SW480 (cell line): Measurements from ENCODE around the gene CHAD.
"Not testable (repeated sequence)": the region's sequence is repeated elsewhere in the genome, so short reads cannot be mapped to it uniquely, and the experiment has no call there.

Source experiments
- DNase-seq: peaks from one replicate; pipeline ENCODE4 v3.0.0-alpha.2; 2016; ENCODE audit warnings: low spot score

The CHAD gene

GRCh38 chr17:50473901-50474300 is 5.2 kb upstream of the CHAD start:
- no peak for DNase-seq

DNA sequence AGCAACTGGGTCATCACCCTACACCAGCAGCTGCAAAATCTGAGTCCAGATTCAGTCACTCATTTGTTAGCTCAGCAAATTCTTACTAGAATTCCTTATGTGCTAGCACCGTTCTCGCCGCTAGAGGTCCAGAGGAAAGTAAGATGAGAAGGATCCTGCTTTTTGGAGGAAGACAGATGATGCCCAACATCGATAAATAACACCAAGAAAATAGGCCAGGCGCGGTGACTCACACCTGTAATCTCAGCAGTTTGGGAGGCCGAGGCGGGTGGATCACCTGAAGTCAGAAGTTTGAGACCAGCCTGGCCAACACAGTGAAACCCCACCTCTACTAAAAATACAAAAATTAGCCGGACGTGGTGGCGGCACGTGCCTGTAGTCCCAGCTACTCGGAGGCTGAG is 4.1 kb upstream of the CHAD start:
- not testable (repeated sequence) for DNase-seq

DNA sequence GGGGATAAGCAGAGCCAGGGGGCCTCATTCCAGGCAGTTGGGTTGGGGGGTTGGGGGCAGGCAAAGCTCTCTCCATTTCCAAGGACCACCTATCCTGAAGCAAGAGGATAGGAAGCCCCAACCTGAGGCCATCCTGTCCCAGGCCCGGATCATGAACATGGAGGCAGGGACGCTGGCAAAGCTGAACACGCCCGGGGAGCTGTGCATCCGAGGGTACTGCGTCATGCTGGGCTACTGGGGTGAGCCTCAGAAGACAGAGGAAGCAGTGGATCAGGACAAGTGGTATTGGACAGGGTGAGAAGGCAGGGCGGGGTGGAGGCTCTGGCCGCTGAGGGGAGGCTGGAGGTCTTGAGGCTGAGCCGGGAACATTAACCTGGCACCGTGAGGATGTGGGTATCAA is 3.6 kb upstream of the CHAD start:
- DNase-seq: no peak

DNA sequence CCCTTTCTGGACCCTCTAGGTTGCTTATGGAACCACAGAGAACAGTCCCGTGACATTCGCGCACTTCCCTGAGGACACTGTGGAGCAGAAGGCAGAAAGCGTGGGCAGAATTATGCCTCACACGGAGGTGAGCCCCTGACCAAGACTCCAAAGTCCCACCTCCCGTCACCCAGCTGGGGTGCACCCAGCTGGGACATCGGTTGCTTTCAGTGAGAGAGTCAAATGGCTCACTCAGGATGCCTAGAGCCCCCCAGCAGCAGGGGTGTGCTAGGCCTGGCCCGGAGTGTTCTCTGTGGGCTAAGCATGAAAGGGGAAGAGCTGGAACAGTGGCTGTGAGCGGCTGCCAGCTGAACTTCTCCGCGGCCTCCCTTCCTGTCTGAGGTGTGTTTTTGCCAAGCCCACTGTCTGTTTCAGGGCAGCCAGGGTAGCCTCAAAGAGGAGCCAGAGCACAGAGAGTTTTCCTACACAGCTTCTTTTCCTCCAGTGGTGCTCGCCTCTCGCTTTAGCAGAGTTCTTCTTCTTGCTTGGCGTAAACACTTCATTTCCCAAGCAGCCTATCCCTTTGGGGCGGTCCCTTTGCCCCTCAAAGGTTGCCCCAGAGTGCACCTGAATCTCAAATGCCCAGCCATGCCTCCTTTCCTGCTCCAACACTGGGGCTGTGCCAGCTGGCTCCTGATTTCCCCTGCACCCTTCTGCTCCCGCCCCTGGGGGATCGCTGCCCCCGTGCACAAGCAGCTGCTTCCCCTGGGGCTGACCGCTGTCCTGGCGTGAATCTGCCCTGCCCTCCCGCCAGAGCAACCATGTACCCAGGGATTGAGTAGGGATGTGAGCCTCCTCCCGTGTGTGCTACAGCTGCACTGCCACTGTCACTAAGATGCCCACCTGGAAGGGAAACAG is 2.6 kb upstream of the CHAD start:
- DNase-seq: no peak

DNA sequence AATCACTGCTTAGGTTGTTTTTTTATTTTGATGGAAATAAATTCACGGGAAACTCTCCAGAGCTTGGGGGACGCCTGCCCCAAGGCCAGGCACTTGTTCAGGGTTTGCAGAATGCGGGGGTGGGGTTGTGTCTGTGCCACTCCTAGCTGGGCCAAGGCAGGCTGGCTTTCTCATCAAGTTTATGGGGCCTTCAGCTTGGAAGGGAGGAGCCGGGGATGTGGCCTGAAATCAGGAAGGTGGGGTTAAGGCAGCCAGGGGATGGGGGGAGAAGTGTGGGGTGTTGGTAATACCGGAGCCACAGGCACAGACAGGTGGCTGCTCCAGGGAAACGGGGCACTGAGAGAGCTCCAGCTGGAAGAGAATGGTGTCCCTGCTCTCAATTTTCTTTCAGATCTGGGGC is 1.7 kb upstream of the CHAD start:
- DNase-seq: peak; percentile 51

DNA sequence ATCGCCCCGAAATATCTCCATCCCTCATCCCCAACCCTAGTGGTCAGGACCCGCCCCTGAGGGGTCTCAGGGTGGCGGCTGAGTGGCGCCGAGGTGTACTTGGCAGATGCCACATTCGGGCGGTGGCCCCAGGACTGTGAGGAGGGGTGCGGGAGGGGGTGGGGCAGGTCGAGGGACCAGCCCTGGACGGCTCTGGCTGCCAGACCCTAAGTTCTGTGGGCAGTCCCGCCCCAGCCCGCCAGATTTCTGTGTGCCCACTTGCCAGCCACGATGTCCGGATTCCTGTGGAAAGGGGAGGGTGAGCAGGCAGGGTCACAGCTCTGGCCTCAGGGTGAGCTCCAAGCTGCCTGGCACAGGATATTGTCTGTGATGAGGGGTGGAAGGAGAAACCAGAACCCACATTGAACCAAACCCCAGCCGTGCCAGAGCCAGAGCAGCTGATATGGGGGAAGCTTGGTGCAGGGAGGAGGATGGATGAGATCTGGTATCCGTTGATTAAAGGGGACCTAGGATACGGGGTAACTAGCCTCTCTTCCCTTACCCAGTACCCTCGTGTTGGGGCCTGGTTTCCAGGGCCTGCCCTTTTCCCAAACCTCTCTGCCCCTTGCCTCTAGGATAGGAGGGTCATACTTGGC is 1.1 kb upstream of the CHAD start:
- DNase-seq: peak; percentile 69

DNA sequence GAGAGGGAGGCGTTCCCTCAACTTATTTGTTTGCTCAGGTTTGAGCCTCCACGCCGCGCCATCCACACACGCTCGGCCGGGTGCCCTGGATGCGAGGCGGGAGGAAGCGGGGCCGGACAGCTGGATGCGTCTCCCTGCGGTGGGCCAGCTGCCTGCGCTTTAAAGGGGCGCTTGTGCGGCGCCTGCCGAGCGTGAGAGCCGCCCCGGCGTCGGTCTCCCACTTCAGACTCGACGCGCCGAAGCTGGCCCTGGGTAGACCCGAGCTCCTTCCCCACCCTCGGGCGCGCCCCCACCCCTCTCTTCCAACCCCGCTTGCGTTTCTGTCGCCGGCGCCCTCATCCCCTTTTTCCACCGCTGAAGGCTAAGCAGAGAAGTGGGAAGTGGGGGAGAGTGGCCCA is 527 bp upstream of the CHAD start:
- no peak for DNase-seq

DNA sequence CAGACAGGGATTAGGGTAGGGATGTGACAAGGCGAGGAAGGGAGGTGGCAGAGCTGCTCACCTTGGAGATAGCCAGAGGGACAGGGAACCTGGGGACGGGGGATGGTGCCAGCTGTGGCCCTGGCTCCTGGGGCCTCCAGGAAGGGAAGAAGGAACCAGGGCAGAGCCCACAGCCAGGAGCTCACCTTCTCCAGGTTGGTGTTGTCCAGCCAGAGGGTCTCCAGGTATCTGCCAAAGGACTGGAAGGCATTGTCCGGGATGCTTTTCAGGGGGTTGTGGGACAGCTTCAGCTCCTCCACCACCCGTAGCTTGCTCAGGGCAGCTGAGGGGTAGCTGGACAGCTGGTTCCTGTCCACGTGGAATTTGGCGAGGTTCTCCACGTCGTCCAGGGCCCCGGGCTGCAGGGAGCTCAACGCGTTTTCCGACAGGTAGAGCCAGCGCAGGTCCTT is 801 bp downstream of the CHAD start:
- no peak for DNase-seq

DNA sequence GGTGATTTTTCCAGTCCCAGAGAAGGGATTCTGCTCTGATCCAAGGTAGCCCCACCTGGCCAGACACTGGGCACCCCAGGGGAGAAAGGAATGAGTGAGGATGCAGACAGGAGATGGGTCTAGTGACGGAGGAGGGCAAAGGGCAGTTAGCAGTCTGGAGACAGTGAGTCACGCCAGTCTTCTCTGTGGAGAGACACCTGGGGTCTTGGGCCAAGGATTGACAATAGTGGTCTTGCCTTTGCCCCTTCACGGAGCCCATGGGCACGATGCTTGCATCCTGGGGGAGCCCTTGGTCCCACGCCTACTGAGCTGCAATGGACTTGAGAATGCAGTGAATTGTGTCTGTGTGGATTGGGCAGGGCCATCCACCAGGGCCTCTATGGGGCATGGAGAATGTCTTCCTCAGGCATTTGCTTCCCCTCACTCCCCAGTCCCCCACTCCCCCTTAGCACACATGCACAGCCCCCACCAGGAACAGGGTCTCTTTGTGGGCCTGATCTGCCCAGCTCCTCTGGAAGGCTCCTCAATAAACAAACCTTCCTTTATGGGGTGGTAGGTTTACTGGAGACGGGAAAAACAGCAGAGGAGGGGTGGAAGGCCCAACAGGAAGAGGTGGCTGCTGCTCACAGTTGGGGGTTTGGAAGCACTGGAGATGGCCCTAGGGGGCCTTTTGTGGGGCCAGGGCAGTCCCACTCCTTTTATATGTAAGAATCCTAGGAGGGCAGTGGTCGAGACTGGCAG is 1.4 kb downstream of the CHAD start:
- DNase-seq: no peak

DNA sequence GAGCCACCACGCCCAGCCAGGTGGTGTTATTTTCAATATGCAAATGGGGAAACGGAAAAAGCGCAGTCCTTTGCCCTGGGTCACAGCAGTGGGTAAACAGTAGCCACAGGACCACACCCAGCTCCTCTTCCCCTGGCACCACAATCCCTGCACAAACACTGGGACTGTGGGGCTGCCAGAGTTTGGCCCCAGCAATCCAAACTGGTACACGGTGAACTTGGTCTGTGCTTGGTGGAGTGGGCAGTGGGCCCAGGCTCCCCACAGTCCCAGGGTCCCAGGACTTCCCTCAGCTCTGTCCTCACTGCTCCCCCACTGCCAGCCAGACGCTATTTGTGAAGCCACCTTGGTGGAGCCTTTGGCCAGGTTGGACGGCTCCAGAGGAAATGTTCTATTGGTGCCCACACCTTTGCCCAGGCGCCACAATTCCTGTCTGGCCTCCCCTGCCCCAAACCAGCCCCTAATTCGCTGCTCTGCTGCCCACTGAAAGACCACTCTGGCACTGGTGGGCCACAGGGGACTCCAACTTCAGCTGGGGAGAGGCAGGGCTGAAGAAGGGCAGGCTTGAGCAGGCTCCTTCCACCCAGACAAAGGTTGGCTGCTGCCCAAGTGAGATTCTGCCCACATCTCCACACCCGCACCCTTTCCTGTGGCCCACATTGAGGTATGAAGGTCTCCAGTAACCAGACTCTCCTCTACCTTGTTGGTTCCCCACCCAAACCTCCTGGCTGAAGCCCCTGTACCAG is 2.1 kb downstream of the CHAD start:
- peak; percentile 42 for DNase-seq

GRCh38 chr17:50465635-50466034 is 3.0 kb downstream of the CHAD start:
- no peak for DNase-seq

GRCh38 chr17:50465171-50465570 is 3.5 kb downstream of the CHAD start:
- no peak for DNase-seq

DNA sequence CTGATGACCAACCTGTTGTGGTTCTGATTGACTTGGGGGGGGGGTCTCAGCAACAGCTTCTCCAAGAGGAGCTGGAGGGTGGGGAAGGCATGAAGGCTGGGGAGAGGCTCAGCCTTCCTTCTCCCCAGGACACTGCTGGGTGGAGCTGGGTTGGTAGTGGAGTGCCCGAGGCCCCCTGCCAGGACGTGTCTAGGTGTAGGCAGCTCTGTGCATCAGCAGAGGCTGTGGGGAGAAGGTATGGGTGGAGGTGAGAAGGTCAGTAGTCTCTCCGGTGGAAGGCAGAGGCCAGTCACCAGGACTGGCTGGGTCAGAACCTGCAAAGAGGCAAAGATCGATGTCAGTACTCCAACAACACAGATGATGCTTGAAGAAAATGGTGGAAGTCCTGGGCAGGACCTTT is 3.9 kb downstream of the CHAD start:
- no peak for DNase-seq

- no peak for DNase-seq
Measured at GRCh38 chr17:50464121-50464520, 4.6 kb downstream of the CHAD start.

GRCh38 chr17:50462446-50462845 is 6.2 kb downstream of the CHAD start:
- no peak for DNase-seq

DNA sequence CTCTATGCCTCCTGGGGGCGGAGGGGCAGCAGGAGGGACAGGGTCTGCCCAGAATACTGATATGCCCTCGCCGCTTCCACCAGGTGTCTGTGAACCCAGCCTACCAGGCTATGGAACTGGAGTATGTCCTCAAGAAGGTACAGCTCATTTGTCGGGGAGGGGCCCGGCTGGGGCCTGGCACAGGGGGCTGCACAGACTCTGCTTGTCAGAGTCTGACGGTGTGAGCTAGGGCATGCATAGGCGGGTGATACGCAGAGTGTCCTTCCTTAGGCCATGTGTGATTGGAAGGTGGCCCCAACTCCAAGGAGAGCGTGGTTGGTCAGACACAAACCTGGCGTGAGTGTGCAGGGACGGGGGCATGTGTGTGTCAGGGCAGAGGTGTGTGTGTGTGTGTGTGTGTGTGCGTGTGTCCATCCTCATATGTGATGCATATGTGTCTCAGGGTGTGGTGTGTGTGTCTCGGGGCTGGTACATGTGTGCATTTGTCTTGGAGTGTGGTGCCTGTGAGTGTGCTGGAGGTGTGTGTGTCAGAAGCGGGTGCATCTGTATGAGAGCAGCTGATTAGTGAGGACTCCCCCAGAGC is 7.0 kb downstream of the CHAD start:
- DNase-seq: no peak

- DNase-seq: no peak
Measured at GRCh38 chr17:50460831-50461526, 7.7 kb downstream of the CHAD start.

DNA sequence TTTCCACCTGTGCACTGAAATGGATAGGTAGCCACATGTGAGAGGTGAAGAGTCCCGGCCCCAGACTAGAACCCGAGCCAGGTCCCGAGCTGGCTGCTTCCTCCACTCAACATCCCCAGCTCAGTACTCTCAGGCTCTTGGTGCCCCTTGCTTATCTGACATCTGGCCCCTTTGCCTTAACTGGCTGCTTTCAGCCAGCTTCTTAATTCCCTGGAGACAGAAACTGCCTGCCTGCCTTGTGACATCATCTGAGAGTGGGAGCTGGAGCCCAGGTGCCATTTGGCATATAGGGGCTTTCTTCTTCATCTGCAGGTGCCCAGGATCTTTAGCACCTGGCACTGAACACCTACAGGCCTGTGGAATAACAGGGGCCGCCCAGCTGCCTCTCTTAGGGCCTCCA is 8.9 kb downstream of the CHAD start:
- DNase-seq: no peak

- no peak for DNase-seq
Measured at GRCh38 chr17:50458701-50459676, 9.7 kb downstream of the CHAD start.

- DNase-seq: no peak
Measured at GRCh38 chr17:50458270-50458669, 10.4 kb downstream of the CHAD start.
